ENCODE measurements around the gene GNB5.

GNB5 gene

GRCh38 chr15:52139599-52140462, 51.4 kb downstream of the GNB5 start:
- peak; percentile 61 for DNase-seq

- no peak for DNase-seq
Observed at GRCh38 chr15:52137432-52138357, 53.5 kb downstream of the GNB5 start.

- no peak for DNase-seq
Observed at GRCh38 chr15:52136442-52136980, 54.7 kb downstream of the GNB5 start.

DNA sequence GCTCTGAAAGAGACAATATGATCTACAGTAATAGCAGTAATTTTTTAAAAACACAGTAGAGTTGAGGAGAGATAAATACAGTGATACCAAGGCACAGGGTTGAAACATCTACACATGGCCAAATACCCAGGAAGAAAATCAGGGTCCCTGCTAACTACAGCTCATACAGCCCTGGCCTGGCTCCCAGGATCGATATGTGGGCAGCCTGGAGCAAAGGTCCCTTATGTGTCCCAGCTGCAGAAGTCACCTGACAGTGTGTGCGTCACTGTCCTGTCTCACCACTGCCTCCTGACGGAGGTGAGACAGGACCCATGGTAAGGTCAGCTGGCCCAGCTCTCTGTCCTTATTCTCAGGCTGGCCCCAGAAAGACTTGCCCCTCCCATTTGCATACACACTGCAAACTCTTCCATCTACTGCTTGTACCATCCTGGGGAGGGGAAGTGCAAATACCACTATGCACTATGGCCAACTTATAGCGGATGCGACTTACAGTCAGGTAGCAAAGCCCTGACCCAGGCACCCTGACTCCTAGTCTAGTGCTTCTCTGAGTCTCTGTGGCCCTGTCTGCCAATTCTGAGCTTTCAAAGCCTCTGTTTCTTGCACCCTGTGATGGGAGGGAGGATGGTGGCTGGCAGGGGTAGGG, 56.6 kb downstream of the GNB5 start:
- DNase-seq, result no peak

DNA sequence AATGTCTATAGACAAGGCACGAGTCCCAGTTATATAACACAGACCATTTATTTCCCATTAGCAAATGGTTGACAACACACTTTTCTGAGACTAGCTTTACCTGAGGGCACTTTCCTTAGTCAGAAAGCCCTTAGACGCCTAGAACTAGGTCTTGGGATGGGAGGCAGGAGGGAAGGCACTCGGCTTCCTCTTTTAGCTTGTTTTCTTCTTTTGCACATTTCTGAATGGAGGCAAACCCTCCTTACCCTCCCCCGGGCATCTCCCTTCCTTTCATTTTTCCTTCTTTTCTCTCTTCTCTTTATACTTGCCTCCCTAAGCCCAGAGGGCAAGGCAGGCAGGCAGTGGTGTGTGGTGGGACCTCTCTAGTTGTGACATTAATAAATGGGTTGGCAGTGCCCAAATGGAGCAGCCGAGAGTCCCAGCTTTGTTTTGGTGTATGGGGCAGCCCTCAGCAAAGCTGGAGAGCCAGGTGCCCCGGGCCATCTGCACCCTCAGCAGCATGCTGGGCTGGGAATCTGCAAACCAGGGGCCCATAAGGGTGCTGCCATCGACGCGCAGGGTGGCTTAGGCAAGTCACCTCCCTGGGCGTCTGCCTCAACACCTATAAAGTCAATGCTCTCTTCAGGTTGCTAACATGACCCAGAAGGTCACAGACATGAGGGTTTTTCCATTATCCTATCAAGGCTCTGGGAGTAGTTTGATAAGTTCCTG, 57.5 kb downstream of the GNB5 start:
- no peak for DNase-seq

DNA sequence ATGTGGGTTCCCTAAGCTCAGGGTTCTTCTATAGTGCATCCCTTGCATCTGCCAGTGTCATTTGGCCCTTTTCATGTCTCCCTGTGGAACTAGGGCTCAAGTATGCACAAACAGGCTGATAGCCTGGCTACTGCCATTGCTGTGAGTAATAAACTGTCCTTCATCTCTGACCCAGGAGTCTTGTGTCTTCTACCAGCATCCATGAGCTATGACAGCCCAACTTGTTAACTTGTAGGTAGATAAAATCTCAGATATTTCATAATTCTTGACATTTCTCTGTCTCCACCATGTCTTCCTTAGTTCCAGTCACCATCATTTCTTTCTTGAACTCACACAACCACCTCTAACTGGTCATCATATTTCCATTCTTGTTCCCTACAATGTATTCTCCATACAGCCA, 59.1 kb downstream of the GNB5 start:
- no peak for DNase-seq

GRCh38 chr15:52128568-52128967, 62.6 kb downstream of the GNB5 start:
- no peak for DNase-seq

DNA sequence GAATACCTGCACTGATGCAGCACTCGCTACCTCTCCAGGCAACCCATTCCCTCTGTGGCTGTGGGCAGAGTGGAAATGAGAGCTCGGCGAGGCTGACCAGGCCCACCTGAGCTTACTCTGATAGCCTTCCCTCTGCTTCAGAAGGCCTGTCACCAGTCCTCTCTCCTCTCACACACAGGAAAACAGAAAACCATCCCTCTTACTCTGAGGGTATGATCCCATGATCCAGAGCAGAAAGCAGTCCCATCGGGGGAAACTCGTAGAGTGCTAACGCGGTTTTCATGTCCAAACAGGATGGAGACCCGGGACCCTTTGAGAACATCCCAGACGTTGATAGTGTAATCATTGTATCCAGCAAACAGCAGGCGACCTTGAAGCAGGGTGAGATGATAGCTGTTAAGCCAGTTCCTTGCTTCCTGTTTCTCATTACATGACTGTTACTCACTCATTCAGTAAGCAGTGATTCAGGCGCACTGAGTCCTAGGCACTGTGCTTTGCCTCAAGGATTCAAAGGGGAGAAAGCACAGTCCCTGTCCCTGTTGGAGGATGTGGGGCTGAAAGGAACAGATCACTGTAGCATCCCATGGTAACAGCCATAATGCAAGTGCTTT, 66.8 kb downstream of the GNB5 start:
- no peak for DNase-seq

DNA sequence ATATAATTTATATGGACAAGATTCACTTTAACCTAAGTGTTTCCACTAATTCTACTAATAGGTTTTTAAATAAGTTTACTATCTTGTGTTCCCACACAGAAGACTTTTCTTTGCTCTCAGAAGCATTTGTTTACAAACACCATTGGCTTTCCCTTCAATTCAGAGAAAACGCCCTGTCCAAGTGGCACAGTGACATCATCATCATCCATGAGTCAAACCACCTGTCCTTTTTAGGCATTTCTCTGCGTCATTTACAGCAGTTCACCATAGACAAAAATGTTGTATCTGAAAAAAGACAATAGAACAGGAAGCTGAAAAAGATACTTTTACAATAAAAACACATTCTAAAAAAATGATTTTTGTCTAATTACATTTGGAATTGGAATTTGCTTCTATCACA, 69.3 kb downstream of the GNB5 start:
- DNase-seq, result no peak

- DNase-seq, result no peak
Observed at GRCh38 chr15:52121006-52121405, 70.2 kb downstream of the GNB5 start.

- DNase-seq, result no peak
Observed at GRCh38 chr15:52120488-52120887, 70.7 kb downstream of the GNB5 start.

DNA sequence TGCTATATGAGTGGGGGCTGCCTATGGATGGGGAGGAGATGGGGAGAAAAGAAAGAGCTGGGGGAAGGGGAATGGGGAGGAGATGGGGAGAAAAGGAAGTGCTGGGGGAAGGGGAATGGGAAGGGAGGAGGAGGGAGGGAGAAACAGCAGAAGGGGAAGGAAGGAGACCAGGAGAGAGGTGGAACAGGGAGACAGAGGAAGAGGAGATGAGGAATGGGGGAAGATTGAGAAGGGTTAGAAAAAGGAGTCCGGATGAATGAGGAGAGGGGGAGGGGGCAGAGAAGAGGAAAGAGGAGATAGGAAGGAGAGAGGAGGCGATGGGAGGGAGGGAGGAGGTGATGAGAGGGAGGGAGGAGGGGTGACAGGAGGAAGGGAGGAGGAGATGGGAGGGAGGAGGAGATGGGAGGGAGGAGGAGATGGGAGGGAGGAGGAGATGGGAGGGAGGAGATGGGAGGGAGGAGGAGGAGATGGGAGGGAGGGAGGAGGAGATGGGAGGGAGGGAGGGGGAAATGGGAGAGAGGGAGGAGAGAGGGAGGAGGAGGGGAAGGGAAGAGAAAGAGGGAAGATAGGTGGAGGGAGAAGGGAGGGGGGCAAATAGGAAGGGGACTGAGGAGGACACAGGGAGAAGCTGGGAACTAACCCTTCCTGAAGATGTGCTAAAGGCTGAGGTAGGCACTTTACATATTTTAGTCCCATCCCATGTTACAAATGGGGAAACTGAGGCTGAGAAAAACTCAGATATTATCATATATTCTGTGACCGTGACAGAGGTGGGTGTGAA, 72.0 kb downstream of the GNB5 start:
- DNase-seq, result no peak

DNA sequence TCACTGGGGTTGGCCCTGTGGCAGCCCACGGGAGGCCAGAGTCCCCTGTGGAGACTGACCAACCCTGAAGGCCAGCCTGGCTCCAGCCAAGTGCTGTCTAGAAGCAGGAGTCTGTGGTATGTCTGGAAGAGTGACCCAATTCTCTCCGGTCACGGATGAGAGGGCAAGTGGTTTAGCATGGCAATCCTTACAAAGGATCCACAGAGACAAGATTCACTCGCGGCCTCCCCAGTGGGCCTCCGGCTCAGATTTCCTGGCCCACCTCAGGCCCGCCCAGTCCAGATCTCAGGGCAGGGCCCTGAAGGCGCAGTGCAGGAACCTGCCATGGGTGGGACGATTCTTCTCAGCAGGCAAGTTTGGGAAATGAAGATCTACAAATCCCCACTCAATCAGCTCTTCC, 73.6 kb downstream of the GNB5 start:
- no peak for DNase-seq

DNA sequence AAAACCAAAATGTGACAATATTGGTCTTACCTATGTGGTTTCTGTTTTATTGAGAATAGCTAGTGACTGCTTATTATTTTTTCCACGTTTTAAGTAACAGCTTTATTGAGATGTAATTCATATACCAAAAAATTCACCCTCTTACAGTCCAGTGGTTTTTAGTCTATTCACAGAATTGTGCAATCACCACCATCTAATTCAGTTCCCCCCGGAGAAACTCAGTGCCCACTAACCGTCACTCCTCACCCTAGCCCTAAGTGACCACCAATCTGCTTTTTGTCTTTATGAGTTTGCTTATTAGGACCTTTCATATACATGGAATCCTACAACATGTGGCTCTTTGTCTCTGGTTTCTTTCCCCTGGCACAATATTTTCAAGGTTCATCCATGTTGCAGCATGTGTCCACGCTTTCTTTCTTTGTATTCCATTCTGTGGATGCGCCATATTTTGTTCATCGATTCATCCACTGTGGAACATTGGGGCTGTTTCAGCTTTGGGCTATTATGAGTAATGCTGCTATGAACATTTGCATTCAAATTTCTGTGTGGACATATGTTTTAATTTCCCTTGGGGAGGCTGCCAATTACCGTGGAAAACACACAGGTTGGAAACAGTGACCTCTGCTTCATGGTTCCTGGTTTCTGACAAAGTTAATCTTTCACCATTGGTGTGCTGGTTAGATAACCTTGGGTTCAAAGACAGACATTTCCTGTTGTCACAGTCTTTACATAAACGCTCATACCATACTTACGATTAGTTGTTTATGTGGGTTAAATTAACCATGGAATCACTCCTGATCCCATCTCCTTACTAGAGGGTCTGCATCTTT, 75.4 kb downstream of the GNB5 start:
- no peak for DNase-seq

DNA sequence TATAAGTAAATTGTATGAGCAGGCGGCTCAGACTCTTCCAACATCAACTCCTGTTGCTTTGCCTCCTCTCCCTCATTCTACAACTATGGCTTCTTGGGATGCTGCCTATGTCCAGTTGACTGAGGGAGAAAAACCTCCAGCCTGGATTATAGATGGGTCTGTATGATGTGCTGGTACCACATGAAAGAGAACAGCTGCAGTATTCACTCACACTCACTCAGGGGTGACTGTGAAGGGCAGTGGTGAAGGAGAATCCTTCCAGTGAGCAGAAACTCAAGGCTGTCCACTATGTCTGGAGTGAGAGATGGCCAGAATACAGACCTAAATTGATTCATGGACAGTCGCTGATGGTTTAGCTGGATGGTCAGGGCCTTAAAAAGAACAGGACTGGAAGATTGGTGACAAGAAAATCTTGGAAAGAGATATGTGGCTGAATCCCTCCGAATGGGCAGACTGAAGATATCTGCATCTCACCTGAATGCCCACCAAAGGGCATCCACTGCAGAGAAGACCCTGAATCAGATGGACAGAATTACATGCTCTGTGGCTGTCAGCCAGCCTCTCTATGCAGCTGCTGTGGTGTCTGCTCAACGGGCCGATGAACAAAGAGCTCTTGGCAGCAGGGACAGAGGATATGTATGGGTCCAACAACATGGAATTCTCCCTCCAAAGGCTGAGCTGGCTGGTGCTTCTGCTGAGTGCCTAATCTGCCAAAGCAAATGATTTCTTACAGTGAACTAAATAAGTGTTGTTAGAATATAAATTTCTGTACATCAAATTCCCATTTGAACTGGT, 76.7 kb downstream of the GNB5 start:
- DNase-seq, result no peak

DNA sequence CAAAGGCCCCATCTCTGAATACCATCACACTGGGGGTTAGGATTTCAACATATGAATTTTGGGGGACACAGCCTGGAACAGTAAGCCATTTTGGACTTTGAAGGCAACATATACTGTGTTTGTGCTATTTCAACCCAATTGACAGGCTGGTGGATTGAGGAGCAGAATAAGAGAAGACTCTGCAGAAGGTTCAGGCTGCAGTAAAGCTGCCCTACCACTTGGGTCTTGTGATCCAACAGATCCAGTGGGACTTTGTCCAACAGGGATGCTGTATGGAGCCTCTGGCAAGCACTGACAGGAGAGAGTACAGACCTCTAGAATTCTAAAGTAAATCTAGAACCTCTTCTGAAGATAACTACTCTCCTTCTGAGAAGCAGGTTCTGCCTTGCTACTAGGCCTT, 77.5 kb downstream of the GNB5 start:
- no peak for DNase-seq

DNA sequence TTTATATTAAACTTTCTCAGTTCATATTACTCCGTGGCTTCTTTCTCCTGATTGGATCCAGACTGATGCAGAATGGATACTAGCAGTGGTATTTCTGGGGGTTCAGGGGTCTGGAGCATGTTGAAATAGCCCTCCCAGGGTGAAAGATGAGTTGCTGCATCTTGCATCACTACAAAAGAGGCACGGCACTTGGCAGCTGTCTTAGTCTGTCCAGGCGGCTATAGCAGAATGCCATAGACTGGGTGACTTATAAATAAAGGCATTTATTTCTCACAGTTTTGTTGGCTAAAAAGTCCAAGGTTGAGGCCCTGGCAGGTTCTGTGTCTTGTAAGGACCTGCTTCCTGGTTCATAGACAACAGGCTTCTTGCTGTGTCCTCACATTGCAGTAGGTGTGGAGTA, 78.0 kb downstream of the GNB5 start:
- no peak for DNase-seq

DNA sequence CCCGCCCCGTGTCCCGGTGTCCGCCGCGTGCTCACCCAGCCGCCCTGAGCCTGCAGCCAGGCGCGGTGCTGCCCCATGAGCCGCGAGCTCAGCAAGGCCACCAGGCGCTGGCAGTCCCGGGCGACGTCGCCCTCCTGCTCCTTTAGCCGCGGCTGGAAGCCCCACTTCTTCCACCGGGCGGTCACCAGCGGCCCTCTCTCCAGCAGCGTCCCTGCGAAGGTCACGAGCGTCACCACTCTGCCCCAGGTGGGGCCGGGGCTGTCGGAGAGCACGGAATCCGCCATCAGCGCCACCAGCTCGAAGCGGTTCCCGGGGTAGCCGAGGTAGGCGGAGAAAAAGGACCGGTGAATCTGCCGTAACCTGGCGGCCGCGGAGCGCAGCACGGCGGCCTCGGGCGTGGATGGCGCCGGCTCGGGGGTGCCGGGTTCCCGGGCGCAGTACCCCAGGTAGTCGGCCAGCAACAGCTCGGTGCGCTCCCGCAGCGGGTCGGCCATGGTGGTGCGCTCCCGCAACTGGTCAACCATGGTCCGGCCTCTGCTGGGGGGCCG, 78.9 kb downstream of the GNB5 start:
- DNase-seq, result peak; percentile 38
